ENCODE measurements around the gene PSMB10.

Gene PSMB10

DNA sequence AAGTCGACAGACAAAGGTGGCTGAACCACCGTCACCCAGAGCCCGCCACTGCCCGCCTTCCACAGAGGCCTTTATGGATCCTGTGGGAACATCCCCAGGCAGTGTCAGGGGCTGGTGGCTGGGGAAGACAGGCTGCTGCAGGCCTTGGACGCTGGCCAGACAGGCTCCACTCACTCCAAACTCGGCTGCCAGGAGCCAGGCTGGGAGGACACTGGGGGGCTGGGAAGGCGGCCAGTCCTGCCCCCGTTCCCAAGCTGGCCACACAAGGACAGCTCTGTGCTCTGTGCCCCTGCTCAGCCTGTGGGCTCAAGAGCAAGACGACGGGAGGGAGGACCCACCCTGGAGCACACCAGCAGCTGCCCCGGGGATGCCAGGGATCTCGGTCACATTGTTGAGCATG lies 14.8 kb upstream of the PSMB10 start:
- TF ChIP-seq, protein P1, sequence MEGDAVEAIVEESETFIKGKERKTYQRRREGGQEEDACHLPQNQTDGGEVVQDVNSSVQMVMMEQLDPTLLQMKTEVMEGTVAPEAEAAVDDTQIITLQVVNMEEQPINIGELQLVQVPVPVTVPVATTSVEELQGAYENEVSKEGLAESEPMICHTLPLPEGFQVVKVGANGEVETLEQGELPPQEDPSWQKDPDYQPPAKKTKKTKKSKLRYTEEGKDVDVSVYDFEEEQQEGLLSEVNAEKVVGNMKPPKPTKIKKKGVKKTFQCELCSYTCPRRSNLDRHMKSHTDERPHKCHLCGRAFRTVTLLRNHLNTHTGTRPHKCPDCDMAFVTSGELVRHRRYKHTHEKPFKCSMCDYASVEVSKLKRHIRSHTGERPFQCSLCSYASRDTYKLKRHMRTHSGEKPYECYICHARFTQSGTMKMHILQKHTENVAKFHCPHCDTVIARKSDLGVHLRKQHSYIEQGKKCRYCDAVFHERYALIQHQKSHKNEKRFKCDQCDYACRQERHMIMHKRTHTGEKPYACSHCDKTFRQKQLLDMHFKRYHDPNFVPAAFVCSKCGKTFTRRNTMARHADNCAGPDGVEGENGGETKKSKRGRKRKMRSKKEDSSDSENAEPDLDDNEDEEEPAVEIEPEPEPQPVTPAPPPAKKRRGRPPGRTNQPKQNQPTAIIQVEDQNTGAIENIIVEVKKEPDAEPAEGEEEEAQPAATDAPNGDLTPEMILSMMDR (conservative IDR thresholded peaks at IDR 0.05; ENCODE audit: control insufficient read depth, insufficient read depth, low read depth, low read length): no peak
- H3K4me3 ChIP-seq (ENCODE audit: control insufficient read depth, low read depth, low read length): no peak overlapping the region

DNA sequence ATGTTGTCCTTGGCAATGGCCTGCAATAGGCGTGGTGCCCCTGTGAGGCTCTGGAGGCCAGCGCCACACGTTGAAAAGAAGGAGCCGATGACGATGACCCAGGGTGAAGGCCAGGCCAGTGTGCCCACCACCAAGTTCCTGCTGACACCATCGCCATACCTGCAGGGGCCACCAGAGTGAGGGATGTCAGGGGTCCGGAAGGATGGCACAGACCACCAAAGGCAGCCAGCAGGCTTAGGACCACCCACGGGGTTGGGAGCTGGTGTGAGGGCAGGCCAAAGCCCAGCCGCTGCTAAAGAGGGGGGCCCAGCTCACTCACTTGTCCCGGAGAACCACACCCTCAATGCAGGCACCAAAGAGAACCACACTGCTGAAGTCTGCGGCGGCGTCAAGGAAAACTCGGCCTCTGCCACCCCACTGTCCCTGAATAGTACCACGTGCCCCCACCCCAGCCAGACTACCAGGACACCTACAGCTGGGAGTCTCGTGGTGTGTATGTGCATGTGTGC lies 13.7 kb upstream of the PSMB10 start:
- DNase-seq (ENCODE audit: low read depth): no peak
- H3K4me3 ChIP-seq (ENCODE audit: control insufficient read depth, low read depth, low read length): no peak overlapping the region
- TF ChIP-seq, protein P1 (conservative IDR thresholded peaks at IDR 0.05; ENCODE audit: control insufficient read depth, insufficient read depth, low read depth, low read length): no peak

More for the DNA sequence above, 14.8 kb upstream of the PSMB10 start:
- no peak for DNase-seq (ENCODE audit: low read depth)

DNA sequence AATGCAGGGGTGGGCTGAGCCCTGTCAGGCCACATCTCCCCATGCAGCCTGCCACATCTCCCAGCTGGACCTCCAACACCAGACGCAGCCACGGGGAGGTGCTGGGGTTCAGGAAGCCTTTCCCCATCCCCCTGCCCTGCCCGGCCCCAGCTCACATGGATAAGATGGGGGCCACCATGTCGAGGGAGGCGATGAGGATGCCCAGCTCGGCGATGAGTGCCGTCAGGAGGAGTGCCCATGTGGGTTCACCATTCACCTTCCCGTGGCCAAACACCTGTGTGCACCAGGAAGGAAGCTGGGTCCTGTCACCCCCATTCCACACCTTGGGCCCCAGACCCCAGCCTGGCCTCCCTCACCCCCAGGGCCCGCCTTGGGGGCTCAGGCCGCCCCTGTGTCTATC lies 13.0 kb upstream of the PSMB10 start:
- DNase-seq (ENCODE audit: low read depth): no peak
- no peak overlapping the region for H3K4me3 ChIP-seq (ENCODE audit: control insufficient read depth, low read depth, low read length)
- TF ChIP-seq, protein P1 (conservative IDR thresholded peaks at IDR 0.05; ENCODE audit: control insufficient read depth, insufficient read depth, low read depth, low read length): no peak

DNA sequence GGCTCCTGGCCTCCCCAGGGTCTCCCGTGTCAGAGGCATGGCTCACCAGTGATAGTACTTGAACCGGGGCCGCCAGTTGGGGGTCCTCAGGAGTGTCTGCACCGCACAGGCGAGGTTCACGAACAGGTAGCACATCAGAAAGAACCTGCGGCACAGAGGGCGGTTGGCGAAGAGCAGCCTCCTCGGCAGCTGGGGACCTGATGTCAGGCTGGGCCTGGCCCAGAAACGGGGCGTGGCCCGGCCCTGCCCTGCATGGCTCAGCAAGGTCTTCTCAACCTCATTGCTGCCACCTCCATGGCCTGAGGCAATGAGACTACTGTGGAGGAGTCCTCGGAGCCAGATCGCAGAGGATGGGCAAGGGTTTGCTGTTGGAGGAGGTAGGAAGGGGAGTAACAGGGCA lies 11.4 kb upstream of the PSMB10 start:
- DNase-seq (ENCODE audit: low read depth): no peak
- no peak overlapping the region for H3K4me3 ChIP-seq (ENCODE audit: control insufficient read depth, low read depth, low read length)
- TF ChIP-seq, protein P1 (conservative IDR thresholded peaks at IDR 0.05; ENCODE audit: control insufficient read depth, insufficient read depth, low read depth, low read length): no peak

DNA sequence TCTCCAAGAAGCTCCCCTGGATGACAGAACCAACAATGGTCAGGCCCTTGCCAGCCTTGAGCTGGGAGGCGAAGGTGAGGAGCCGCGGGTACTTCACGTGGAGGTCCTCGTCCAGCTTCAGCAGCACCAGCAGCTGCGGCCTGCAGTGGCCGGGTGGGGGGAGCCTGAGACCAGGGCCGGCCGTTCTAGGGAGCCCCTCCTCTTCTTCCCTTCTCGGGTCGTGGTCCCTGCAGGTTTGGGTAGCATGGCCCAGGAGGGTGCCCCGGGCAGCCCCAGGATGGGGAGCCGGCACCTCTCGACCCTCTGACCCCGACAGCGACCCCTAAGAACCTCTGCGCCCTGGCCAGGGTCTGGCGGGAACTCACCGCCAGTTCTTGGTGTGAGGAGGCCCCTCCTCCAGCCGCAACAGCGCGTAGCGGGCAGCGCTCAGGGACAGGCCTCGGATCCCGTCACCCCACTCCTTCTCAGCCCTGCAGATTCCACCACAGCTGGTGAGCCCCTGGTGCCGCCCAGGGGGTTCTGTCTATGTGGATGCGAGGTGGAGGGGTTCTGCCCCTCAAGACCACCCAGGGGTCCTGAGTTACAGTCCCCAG lies 10.4 kb upstream of the PSMB10 start:
- TF ChIP-seq, protein P1 (conservative IDR thresholded peaks at IDR 0.05; ENCODE audit: control insufficient read depth, insufficient read depth, low read depth, low read length): no peak
- DNase-seq (ENCODE audit: low read depth): no peak
- H3K4me3 ChIP-seq (ENCODE audit: control insufficient read depth, low read depth, low read length): no peak overlapping the region

DNA sequence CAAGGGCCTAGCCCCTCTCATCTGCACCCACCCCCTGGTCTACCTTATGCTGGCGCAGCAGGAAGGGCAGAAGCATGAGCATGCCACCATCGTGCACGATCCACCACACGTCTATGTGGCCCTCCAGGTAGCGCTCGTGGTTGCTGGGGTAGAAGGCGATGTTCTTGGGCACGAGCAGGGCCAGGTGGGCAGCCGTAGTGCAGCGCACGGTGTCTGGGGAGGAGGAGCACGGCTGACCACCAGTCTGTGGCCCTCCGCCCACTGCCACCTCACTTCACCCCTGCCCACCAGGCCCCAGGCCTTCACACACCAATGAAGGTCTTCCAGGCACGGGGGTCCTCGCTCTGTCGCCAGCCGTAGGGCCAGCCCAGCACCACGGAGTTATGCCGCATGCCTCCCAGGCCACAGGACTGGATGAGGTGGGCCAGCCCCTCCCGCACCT lies 9.5 kb upstream of the PSMB10 start:
- TF ChIP-seq, protein P1 (conservative IDR thresholded peaks at IDR 0.05; ENCODE audit: control insufficient read depth, insufficient read depth, low read depth, low read length): no peak
- DNase-seq (ENCODE audit: low read depth): no peak
- no peak overlapping the region for H3K4me3 ChIP-seq (ENCODE audit: control insufficient read depth, low read depth, low read length)
